Activated gamma-delta T cell treated with Interleukin-2 at 50 U/mL for 16 hours (primary cell): Measurements from ENCODE around the gene CASTOR1.

Source experiments
- DNase-seq: peaks from one replicate; pipeline ENCODE4 v3.0.0-alpha.2; 2020

CASTOR1 gene

DNA sequence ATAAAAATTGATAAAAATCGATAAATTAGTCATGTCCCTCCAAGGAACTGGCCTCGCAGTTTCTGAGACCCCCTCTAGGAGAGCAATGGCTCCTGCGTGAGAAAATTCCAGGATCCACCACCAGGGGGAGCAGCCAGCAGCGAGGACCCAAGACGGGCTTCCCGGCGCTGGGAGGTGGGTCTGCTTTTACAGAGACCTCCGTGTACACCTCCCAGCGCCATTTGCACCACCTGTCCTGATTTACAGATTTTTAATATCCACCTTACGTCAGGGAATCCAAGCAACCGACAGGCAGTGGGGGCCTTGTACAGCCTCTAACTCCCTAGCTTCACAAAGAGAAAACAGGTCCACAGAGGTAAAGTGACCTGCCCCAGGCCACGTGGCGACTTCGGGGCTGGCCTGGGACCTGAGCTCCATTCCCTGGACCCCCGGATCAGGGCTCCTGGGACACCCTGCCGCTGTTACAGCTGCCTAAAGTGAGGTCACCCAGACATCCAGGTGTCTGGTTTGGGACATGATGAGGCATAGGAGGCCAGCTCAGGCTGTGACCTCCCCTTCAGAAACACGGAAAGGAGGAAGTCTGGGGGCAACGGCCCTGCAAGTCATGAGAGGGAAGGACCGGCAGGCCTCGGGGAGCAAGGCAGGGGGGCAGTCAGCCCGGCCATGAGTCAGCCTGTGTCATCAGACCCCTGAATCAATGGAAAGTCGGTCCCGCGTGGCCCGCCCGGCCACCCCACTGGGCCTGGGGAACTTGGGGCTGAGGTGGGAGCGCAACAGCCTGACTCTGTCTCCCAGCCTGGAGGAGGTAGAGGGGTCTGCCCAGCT, 26.2 kb downstream of the CASTOR1 start:
- DNase-seq, result peak; percentile 83

DNA sequence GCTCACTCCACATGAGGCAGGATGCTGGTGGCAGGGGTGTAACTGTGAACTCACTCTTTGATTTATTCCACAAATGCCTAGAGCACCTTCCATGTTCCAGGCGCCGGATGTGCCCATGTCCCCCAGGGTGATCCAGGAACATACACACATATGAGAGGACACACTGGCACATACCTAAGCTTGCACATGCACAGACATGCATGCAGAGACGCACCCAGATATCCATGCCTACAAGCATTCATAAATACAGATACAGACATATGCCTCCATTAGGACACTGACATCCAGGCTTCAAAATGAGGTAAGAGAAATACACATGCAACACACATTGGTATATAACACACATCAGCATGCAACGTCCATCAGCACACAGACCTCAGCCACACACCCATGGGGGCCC, 27.2 kb downstream of the CASTOR1 start:
- no peak for DNase-seq

- no peak for DNase-seq
Observed at GRCh38 chr22:30261134-30261533, 28.2 kb downstream of the CASTOR1 start.

- no peak for DNase-seq
Observed at GRCh38 chr22:30260682-30261081, 28.6 kb downstream of the CASTOR1 start.

GRCh38 chr22:30260276-30260675, 29.0 kb downstream of the CASTOR1 start:
- no peak for DNase-seq

GRCh38 chr22:30254314-30254713, 35.0 kb downstream of the CASTOR1 start:
- DNase-seq, result no peak

- DNase-seq, result no peak
Observed at GRCh38 chr22:30253205-30253852, 36.0 kb downstream of the CASTOR1 start.

- DNase-seq, result no peak
Observed at GRCh38 chr22:30252411-30253204, 36.7 kb downstream of the CASTOR1 start.

DNA sequence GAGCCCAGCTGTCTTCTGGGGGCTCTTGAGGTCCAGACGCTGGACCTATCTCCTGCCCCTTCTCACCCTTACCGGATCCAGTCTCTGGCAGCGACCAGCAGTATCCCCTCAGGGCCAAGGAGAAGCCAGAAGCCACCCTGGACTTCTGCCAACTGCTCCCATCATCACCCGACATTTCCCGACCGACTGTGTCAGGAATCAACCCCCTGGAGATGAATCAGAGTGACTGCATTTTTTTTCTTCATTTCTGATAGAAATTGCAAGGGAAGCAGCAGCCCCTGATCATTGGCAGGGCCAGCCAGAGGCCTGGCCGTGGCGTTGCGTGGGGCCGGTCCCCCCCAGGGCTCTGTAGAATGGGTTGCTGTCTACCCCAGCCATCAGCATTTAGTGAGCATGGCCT, 37.6 kb downstream of the CASTOR1 start:
- no peak for DNase-seq

DNA sequence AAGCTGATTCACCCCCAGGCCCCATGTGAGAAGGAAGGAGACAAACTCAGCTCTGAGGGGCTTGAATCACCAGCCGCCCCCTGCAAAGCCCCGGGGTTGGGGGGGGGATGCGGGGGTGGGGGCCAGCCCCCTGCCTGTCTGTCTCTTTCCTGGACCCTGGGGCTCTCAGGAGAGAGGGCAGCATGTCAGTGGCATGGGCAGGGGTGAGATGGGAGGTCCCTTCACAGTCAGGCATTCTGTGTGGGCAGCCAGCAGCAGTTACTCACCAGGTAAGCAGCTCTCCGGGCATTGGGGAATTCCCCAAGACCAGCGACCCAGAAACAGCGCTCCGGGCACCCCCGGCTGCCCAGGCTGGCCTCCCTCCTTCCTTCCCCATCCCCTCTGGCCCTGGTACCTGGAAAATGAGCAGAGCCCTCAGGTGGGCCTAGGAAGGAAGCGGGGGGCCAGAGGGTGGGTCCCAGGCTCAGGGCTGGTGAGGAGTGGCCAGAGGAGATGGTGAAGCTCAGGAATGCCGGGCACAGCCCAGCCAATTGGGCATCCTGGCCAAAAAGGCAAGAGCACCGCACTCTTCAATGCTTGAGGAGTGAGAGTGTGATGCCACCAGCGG, 38.5 kb downstream of the CASTOR1 start:
- DNase-seq, result no peak

DNA sequence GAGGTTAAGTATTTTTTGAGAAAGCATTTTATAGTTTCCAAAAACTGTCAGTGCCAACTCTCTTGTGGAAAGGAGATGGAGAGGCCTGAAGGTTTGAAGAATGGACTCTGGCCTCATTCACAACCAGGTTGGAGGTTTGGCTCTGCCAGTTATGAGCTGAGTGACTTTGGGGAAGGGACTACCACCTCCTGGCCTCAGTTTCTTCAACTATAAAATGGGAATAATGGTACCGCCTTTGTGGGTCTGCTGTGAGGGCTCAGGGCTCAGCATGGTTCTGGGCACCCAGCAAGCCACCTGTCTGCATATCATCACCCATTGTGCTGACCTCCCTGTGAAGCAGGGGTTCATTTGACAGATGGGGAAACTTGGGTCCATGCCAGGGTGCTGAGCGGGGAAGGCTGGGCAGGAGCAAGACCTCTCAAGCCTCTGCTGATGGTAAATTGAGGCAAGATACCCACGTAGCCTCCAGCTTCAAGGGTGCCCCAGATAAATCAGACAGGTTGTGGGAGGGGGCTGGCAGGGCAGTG, 39.2 kb downstream of the CASTOR1 start:
- no peak for DNase-seq

GRCh38 chr22:30249049-30250038, 40.0 kb downstream of the CASTOR1 start:
- DNase-seq, result no peak

DNA sequence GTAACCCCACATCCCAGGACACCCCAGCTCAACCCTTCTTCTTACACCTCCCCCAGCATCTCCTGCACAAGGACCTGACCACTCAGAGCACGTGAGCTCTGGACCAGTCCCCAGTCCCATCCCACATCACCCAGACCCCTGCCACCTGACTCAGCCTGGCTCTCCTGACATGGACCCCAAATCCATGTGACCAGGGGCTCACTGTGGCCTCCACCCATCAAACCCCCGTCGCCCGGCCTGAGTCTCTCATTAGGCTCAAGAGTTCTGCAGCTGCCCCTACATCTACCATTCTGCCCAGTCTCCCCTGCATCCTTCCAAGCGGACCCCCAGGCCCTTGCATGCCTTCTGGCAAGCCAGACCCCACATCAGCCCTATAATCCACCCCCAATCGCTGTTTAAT, 40.8 kb downstream of the CASTOR1 start:
- no peak for DNase-seq

DNA sequence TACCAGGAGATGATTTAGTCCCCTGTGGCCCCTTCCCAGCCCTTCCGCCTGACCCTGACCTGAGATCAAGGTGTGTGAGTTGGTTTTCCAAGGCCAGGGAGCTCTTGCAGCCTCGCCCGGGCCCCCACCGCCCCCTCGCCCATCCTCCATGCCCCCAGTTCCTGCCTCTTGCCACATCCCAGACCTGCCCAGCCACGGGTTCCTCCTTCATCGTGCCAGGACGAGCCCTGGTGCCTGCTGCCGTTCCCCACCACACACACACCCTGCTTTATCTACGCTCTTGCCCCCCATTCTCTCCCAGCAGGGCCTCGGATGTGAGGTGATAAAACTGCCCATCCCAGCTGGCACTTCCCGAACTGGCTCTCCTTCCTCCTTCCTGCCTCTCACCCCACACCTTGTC, 41.3 kb downstream of the CASTOR1 start:
- DNase-seq, result no peak

GRCh38 chr22:30247561-30247960, 41.7 kb downstream of the CASTOR1 start:
- DNase-seq, result no peak

DNA sequence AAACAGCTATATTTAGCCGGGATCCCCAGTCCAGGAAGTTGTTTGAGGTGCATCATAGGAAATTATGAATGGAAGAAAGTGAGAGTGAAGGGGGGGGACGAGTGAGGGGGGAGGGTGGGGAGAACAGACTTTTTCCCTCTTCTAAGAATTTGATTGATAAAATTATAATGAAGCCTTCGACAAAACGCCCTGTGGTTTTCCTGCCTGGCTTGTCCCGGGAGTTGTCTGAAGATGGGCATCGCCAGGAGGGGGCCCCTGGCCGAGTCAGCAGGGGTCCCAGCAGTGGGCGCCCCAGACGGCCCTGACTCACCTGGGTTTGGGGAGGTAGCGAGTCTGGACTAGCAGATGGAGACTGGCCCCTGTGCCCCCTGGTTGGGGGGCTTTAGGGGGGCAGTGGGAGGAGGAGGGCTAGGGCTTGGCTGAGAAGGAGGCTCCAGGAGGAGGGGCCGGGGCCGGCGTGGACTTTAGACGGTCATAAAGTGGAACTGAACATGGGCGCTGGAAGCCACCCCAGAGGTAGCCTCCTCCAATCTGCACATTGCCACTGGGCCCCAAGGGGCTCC, 42.4 kb downstream of the CASTOR1 start:
- DNase-seq, result no peak

DNA sequence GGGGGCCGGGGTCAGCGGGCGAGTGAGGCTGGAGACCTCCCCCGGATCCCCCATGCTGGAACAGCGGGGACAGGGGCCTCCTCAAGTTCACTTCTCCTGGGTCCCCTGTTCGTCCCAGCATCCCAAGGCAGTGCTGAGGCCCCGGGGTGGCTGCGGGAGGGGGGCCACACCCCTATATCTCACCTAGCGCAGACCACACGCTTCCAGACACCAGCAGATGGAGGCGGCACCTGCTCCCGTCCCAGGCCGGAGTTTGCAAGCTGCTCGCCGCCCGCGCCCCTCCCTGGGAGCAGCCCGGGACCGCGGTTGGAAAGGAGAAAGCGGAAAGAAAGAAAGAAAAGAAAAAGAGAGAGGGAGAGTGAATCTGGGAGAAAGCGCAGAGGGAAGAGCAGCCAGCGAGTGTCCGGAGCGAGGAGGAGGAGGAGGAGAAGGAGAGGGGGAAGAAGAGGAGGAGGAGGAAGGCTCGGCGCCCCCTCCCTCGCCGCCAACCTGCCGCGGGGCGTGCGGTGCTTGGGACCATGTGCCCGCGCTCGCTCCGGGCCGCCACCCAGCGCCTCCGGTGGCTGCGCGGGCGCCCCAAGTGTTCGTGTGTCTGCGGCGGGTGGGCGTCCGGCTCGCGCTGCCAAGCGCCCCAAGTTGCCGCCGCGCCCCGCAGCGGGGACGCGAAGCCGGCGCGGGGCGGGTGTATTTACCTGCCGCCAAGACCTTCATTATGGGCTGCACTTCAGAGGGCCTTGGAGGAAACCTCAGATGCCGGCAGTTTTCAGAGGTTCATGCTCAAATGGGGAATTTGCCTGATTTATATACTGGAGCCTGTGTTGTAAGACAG, 43.1 kb downstream of the CASTOR1 start, which contains the start of gene LIF:
TSS of gene LIF (minus strand) at position 775 of the 829 bp plus-strand sequence. CDS start at position 711, 64 bp downstream.
- peak; percentile 28 for DNase-seq

- no peak for DNase-seq
Observed at GRCh38 chr22:30245181-30245984, 43.9 kb downstream of the CASTOR1 start.

- no peak for DNase-seq
Observed at GRCh38 chr22:30244641-30245040, 44.7 kb downstream of the CASTOR1 start.
